SH-SY5Y (cell line): ENCODE results near the gene TMEM132A.

ENCODE experiments used
- GATA2 ChIP-seq: IDR thresholded peaks from 2 replicates; pipeline ENCODE4 v1.6.1; 2011; ENCODE audit warnings: mild to moderate bottlenecking, low read depth, low read length
- GATA3 ChIP-seq: IDR thresholded peaks from 2 replicates; pipeline ENCODE4 v1.6.1; 2011; ENCODE audit warnings: low read depth, mild to moderate bottlenecking, low read length, moderate library complexity

GRCh38 chr11:60934790-60935605 lies 10.7 kb downstream of the TMEM132A start:
- TF ChIP-seq GATA2 (no peak), GATA3 (no peak)
